Stimulated activated CD8-positive, alpha-beta memory T cell treated with anti-CD3 and anti-CD28 coated beads, Interleukin-15, amount 100 ng/mL, for 4 hours (primary cell): ENCODE measurements around the gene KDELR3.

Experiments
- DNase-seq, 2 donors: peaks; one replicate each; pipeline ENCODE4 v3.0.0-alpha.2; 2020; ENCODE audit warnings: low read depth in 2 of 2

Gene KDELR3

GRCh38 chr22:38440747-38441350 lies 27.0 kb upstream of the KDELR3 start:
- DNase-seq: no peak

- no peak for DNase-seq
Measured at GRCh38 chr22:38441620-38442287, 26.1 kb upstream of the KDELR3 start.

DNA sequence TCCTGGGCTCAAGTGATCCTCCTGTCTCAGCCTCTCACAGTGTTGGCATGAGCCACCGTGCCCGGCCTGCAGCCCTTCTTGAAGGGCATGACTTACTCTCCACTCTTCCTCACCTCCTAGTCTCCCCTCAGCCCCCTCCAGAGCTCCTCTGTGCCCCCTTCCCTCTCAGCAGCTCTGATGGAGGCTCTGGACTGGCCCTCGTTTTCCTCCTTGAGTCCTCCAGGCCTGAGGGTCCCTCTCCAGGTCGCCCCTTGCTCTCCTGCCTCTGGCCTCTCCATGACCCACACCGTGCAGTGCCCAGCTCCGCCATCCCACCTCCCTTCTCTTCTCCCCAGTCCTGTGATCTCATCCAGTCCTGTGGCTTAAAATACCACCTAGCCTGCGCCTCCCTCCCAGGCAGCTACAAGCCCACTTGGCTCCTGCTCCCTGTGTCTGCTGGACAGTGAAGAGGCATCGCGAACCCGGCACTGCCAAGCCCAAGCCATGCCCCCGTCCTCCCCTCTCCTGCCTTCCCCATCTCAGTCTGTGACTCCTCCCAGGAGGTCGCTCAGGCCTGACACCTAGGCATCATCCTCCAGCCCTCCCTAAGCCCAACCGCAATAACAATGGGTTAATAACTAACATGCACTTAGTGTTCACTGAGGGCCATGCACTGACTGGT lies 24.8 kb upstream of the KDELR3 start:
- DNase-seq: no peak

- no peak for DNase-seq
Measured at GRCh38 chr22:38443628-38444521, 24.0 kb upstream of the KDELR3 start.

DNA sequence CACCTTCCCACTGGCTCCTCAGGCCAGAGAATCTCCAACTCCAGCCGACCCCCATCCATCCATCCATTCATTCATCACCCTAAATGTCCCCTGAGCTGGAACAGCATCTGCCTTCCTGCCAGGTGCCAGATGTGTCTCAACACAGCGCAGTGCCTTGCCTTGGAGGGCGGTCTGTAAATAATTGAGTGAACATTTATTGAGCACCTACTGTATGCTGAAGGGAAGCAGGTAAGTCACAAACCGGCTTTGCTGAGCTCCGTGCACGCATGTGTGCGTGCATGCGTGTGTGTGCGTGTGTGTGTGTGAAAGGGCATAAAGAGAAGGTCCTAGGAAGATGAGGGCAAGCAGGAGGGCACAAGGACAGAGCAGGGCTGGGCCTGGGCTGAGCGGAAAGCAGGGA lies 23.1 kb upstream of the KDELR3 start:
- DNase-seq: no peak

DNA sequence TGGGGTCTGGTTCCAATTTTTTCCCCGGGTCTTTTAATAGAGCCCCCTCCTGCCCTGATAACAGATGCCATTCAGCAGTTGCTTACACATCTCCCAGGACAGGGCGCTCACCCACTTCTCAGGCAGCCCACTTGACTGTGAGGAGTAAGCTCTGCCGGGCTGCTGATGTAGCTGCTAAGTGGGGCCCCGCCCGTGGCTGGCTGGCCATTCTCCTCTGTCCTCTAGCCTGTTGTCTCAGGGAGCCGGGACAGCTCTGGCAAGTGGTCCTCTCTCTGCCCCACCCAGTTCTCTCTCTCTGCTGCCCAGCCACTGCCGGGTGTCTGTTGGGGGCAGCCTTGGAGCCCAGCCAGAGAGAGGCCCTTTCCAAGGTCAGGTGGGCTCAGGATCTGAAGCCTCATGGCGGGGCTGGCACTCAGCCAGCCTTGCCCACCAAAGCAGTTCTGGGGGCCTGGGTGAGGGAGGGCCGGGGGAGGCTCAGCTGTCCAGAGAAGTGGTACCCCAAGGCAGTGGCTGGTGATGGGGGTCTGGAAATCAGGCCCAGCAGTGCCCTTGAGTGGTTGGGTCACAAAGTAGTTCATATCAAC lies 21.8 kb upstream of the KDELR3 start:
- no peak for DNase-seq

DNA sequence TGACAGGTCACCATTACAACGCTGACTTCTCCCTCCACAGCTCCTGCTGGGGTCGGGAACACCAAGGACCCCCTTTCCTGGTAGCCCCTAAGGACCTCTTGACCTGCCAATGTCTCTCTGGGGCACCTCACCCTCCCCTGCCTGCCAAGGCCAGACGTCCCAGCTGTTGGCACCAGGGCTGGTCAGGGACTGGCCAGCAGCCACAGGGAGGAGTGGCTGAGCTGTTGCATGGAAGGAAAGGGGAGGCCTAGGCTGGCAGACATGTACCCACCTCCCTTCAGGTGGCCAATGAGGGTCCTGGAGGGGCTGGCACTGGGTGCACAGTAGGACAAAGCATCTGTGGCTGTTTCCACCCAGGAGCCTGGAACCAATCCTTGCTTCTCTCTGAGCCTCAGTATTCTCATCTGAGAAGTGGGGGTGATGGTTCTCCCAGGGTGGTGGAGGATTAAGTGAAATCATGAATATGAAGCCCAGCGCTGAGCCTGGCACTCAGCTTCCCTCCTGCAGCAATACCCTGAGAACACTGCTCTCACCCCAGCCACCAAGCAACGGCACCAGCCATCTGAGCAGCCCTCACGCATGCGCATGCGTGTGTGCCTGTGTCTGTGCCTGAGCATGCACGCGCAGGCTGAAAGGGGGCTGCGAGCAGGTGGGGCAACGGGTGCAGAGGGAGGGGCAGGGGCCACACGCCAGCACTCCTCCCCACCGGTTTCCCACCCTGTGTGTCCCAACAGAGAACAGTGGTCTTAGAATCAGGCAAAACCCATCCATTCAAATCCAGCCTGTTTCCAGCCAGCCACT lies 18.8 kb upstream of the KDELR3 start:
- DNase-seq: no peak

GRCh38 chr22:38449776-38450175 lies 18.1 kb upstream of the KDELR3 start:
- DNase-seq: no peak

DNA sequence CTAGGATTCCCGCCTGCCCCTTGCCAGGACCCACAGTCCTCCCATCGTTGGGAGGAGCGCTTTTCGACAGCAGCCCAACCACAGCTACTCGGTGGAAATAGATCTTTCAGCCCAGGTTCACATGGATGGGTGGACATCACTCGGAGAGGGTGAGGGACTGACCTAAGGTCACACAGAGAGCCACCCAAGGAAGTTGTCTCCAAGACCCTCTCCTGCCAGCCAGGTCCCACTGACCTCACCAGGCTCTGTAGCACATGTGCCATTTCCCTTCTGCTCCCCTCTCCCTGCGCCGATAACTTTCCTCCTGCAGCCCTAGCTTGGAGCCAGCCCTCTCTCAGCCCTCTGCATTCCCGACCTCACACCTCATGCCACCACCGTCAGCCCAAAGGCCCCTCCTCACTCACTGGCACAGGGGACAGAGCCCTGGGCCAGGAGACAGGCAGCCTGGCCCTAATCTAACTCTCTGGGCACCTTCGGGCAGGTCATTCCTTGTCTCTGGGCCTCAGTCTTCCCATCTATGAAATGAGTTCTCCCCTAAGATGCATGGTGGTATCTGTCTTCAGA lies 17.6 kb upstream of the KDELR3 start:
- DNase-seq: no peak

GRCh38 chr22:38451404-38451803 lies 16.5 kb upstream of the KDELR3 start:
- no peak for DNase-seq

GRCh38 chr22:38451864-38452263 lies 16.0 kb upstream of the KDELR3 start:
- no peak for DNase-seq

GRCh38 chr22:38452373-38453065 lies 15.4 kb upstream of the KDELR3 start:
- DNase-seq: no peak

DNA sequence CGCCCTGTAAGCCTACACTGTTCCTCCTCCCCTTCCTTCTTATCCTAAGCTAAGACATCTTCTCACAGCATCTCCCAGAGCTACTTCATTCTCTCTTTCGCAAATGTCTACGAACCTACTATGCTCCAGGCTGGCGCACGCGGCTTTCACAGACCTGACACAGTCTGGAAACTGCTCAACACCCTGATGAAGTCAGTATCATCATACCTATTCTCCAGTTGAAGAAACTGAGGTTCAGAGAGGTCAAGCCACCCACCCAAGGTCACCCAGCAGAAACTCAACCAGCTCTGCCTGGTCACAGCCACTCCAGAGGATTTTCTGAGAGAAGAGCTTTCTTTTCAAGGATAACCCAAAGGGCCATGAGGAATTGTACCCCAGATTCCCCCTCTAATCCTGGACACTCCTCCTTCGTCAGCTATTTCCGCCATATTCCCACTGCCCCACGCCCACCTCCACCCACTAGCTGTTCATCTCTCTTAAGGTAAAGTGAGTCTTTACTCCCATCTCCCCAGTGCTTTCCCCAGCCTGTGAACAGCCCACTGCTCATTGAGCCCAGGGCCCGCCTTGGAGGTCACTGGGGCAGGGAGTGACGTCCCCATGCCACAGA lies 14.7 kb upstream of the KDELR3 start:
- no peak for DNase-seq

- DNase-seq: no peak
Measured at GRCh38 chr22:38453996-38454352, 13.9 kb upstream of the KDELR3 start.

- no peak for DNase-seq
Measured at GRCh38 chr22:38454353-38455075, 13.4 kb upstream of the KDELR3 start.

DNA sequence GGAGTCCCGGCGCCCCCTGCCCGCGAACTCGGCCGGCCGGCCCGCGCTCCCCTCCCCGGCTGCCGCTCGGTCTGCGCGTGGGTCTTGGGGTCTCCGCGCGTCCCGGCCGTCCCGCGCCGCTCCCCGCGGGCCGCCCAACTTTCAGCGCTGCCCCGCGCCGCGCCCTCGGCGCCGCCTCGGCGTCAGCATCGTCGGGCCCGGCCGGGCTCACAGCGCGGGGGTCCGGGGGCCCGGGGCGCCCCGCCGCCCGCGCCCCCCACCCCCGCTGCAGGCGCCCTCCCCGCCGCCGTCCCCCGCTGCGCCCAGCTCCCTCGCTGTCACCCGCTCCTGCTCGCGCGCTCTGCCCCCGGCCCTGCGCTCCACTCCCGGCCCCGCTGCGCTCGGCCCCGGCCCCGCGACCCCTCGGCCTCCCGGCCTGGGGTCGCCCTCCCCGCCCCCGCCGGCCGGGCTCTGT lies 12.8 kb upstream of the KDELR3 start, which contains the start of gene KCNJ4:
TSS of gene KCNJ4 (minus strand) at position 124 of the 454 bp plus-strand sequence. CDS start 27,067 bp downstream, outside the sequence.
- no peak for DNase-seq

DNA sequence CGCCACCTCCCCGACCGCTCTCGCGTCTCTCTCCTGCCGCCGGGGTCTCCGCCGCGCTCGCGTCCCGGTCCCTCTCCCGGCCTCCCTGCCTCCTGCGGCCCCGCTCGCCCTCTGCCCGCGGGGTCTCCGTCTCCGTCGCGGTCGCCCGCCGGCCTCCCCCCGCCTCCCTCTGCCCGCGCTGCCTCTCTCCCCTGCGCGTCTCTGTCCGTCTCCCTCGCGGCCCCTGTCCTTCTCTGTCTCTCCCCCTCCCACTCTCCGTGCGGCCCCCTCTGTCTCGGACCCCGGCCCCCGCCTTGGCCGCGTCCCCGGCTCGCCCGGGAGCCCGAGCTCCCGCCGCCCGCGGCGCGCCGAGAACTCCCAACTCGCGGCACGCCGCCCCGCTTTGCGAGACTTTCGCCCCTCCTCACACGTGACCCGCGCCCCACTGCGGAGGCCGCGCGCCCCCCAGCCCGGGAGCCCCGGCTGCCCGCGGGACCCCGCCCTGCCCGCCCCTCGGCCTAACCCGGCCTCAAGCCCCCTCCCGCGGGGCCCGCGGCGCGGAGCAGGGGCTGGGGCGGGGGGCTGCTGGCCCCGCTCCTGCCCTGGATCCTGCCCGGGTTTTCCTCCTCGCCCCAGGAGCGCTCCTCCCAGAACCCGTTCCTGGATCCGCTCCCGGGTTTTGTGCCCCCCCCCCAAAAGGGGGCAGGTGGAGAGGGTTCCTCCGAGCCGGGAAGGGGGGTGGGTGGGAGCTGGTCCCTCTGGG lies 12.2 kb upstream of the KDELR3 start:
- no peak for DNase-seq

GRCh38 chr22:38456272-38456835 lies 11.5 kb upstream of the KDELR3 start:
- no peak for DNase-seq
